ENCODE results near the gene ZNF317.

ZNF317 gene

GRCh38 chr19:9128171-9128570 lies 12.0 kb upstream of the ZNF317 start:
- no peak for DNase-seq (ENCODE audit: extremely low read depth, low read depth)
- no peak overlapping the region for H3K4me3 ChIP-seq (replicated peaks; ENCODE audit: low read depth, low read length)
- no peak for TF ChIP-seq CTCF (IDR thresholded peaks at IDR 0.05; ENCODE audit: low read depth, low read length, missing control alignments)

GRCh38 chr19:9130965-9131364 lies 9.2 kb upstream of the ZNF317 start:
- DNase-seq (ENCODE audit: extremely low read depth, low read depth): no peak
- no peak for TF ChIP-seq CTCF (IDR thresholded peaks at IDR 0.05; ENCODE audit: low read depth, low read length, missing control alignments)
- no peak overlapping the region for H3K4me3 ChIP-seq (replicated peaks; ENCODE audit: low read depth, low read length)

- no peak for DNase-seq (ENCODE audit: extremely low read depth, low read depth)
Measured at GRCh38 chr19:9132422-9132821, 7.8 kb upstream of the ZNF317 start.

GRCh38 chr19:9139609-9140158 lies 513 bp upstream of the ZNF317 start:
- no peak for TF ChIP-seq CTCF (IDR thresholded peaks at IDR 0.05; ENCODE audit: low read depth, low read length, missing control alignments)
- peak overlapping the region; percentile 99 for H3K4me3 ChIP-seq (replicated peaks; ENCODE audit: low read depth, low read length)
- DNase-seq (ENCODE audit: extremely low read depth, low read depth): no peak

More at GRCh38 chr19:9132422-9132821, 7.8 kb upstream of the ZNF317 start:
- H3K4me3 ChIP-seq (replicated peaks; ENCODE audit: low read depth, low read length): no peak overlapping the region
- no peak for TF ChIP-seq CTCF (IDR thresholded peaks at IDR 0.05; ENCODE audit: low read depth, low read length, missing control alignments)

GRCh38 chr19:9144920-9145319 lies 4.7 kb downstream of the ZNF317 start:
- no peak overlapping the region for H3K4me3 ChIP-seq (replicated peaks; ENCODE audit: low read depth, low read length)
- DNase-seq (ENCODE audit: extremely low read depth, low read depth): no peak
- no peak for TF ChIP-seq CTCF (IDR thresholded peaks at IDR 0.05; ENCODE audit: low read depth, low read length, missing control alignments)

- no peak for DNase-seq (ENCODE audit: extremely low read depth, low read depth)
- TF ChIP-seq CTCF (IDR thresholded peaks at IDR 0.05; ENCODE audit: low read depth, low read length, missing control alignments): no peak
- no peak overlapping the region for H3K4me3 ChIP-seq (replicated peaks; ENCODE audit: low read depth, low read length)
Measured at GRCh38 chr19:9146882-9147281, 6.7 kb downstream of the ZNF317 start.

GRCh38 chr19:9148697-9149096 lies 8.5 kb downstream of the ZNF317 start:
- DNase-seq (ENCODE audit: extremely low read depth, low read depth): no peak
- H3K4me3 ChIP-seq (replicated peaks; ENCODE audit: low read depth, low read length): no peak overlapping the region
- TF ChIP-seq CTCF (IDR thresholded peaks at IDR 0.05; ENCODE audit: low read depth, low read length, missing control alignments): no peak
